MM.1S (cell line): Measurements from ENCODE around the gene GPC4.

Experiments used
- CTCF ChIP-seq: fragments of 300-600 bp; sonication (generic); IDR thresholded peaks from 2 replicates; pipeline ENCODE4 v1.5.1; 2016; ENCODE audit warnings: antibody characterized with exemption, low read length, mixed read lengths
- EZH2 ChIP-seq: fragments of 300-600 bp; sonication (generic); optimal IDR thresholded peaks from 2 replicates; pipeline ENCODE3; 2017; ENCODE audit warnings: low read depth, mild to moderate bottlenecking, antibody characterized with exemption, low read length, mixed read lengths
- EZH2phosphoT487 ChIP-seq: fragments of 300-600 bp; sonication (generic); IDR thresholded peaks from 2 replicates; pipeline ENCODE4 v1.6.1; 2018; ENCODE audit warnings: antibody characterized with exemption, low read length

GRCh38 chrX:133435544-133436124, 20.3 kb upstream of the GPC4 start:
- TF ChIP-seq CTCF (no peak), EZH2 (no peak), EZH2phosphoT487 (no peak)
